LNCaP clone FGC (cell line): Measurements from ENCODE around the gene SELENOM.
A peak's percentile ranks its signal among the peaks of the same experiment; 100 is the strongest.

ENCODE experiments used
- DNase-seq: peaks from one replicate; pipeline ENCODE4 v3.0.0-alpha.2; 2011; ENCODE audit warnings: low read depth
- H3K4me3 ChIP-seq: 2 replicates; pipeline ENCODE4 v1.5.1; 2011; ENCODE audit warnings: mild to moderate bottlenecking, low read depth, low read length, control low read depth
- TF ChIP-seq, protein P1 (sequence below): IDR thresholded peaks from 2 replicates; pipeline ENCODE4 v1.5.1; 2012; ENCODE audit warnings: mild to moderate bottlenecking; ENCODE audit not compliant: control insufficient read depth, insufficient read depth; ENCODE audit errors: extremely low read depth

SELENOM gene

DNA sequence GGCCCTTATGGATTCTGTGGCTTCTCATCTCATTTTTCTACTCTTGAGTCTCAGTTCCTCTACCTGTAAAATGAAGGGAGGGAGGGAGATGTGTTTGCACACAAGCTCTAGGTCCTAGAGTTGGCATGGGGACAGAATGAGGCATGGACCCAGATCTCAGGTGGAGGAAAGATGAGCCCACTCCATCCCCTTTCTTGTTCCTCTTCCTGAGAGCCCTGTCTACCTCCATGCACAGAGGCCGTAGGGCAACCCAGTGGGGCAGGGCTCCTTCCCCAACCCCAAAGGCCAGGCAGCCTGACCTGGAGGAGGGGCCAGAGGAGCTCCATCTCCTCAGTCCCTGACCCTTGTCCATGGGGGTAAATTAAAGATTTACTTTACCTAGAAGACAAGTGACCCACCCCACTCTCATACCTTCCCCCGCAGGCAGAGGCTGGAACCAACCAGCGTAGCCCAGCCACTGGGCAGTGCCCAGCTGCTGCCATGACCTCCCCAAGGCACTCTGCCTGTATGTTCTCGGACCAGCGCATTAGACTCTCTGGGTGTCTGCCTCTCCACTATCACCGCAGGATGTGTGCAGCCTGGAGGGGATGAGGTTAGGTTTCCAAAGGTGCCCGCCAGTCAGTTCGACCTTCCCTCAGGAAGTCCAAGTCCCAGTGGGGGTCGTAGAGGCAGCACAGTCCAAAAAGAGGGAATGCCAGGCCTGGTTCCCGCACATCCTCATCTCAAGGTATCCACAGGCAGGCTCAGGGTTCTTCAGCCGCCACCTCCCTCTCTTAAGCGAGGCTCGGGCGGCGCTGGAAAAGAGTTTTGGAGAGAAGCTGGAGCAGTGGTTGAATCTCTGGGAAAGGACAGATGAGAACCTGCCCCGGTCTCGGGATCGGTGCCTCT is 23.2 kb downstream of the SELENOM start:
- DNase-seq: no peak
- H3K4me3 ChIP-seq: no peak overlapping the region
- TF ChIP-seq, protein P1, sequence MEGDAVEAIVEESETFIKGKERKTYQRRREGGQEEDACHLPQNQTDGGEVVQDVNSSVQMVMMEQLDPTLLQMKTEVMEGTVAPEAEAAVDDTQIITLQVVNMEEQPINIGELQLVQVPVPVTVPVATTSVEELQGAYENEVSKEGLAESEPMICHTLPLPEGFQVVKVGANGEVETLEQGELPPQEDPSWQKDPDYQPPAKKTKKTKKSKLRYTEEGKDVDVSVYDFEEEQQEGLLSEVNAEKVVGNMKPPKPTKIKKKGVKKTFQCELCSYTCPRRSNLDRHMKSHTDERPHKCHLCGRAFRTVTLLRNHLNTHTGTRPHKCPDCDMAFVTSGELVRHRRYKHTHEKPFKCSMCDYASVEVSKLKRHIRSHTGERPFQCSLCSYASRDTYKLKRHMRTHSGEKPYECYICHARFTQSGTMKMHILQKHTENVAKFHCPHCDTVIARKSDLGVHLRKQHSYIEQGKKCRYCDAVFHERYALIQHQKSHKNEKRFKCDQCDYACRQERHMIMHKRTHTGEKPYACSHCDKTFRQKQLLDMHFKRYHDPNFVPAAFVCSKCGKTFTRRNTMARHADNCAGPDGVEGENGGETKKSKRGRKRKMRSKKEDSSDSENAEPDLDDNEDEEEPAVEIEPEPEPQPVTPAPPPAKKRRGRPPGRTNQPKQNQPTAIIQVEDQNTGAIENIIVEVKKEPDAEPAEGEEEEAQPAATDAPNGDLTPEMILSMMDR: no peak

DNA sequence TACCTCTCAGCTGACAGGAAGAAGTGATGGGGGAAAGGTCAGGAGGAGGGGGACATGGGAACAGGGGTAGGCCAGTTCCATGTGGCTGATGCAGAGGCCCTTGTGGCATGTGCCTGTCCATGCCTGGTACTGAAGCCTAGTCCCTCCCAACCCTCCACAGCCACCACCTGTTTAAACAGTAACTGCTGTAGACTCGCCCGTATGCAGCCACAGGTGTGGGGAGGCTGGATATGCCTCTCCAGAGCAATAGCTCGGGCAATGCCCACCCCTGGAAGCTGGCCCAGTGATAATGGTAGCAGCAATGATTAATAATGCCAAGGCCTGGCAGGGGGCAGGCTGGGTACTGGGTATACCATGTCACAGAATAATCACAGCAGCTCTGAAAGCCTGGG is 24.0 kb downstream of the SELENOM start:
- H3K4me3 ChIP-seq: no peak overlapping the region
- no peak for DNase-seq
- TF ChIP-seq, protein P1: no peak

DNA sequence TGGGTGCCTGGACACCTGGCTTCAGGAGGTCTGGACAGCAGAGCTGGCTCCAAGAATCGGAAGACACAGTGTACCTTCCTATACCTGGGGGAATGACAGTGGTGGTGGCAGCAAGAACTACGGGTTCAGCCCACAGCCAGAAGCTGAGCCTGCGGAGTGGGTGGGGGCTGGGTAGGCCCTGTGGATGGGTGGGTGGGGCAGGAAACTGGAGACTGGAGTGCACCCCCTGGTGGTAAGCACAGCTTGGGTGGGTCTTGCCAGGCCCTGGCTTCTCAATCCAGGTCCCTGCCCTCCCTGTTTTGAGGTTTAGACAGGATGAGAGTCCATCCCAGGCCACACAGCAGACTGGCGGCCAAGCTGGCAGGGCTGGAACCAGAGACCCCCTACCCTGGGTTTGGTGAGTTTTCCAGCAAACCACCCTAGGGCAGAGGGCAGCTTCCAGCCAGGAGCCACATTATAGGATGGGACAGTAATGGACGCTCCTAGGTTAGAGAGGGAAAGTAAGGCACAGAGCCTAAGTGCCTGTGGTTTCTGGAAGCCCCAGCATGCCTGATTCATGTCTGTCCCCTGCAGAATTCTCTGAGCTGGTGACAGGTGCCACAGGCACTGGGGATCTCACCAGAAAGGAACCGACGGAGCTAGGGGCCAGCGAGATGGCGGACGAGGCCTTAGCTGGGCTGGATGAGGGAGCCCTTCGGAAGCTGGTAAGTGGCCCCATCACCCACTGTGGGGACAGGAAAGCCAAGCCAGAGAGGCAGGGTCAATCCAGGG is 24.6 kb downstream of the SELENOM start:
- peak overlapping the region; percentile 91 for H3K4me3 ChIP-seq
- DNase-seq: no peak
- TF ChIP-seq, protein P1: peak; percentile 21; the same call in 1 of the 2 replicates

DNA sequence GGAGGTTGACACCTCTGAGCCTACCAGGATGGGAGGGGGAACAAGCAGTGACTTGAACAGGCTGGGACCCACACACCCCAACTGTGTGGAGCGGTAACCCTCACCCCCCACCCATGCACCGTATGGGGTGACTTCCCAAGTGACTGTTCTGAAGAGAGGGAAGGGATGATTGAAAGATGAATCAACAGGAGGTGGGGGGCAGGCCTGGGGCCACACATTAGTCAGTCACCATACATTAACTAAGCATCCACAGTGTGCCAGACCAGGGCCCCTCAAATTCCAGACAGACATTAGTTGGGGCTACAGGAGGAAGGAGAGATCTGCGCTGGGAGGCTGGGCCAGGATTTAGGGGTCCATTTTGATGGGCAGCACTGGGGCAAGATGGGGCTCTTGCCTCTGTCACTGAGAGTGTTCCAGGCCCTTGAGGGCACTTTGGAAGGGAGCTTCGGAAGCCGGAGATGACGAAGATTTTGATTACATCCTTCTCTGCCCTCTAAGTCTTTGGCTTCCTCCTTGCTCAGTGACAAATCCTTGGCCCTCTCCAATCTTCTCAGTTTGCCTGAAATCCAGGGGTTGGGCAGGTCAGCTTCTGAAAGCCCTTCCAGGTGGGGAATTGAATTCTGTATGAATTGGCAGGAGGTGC is 25.3 kb downstream of the SELENOM start:
- no peak for DNase-seq
- TF ChIP-seq, protein P1: no peak
- peak overlapping the region; percentile 91 for H3K4me3 ChIP-seq

DNA sequence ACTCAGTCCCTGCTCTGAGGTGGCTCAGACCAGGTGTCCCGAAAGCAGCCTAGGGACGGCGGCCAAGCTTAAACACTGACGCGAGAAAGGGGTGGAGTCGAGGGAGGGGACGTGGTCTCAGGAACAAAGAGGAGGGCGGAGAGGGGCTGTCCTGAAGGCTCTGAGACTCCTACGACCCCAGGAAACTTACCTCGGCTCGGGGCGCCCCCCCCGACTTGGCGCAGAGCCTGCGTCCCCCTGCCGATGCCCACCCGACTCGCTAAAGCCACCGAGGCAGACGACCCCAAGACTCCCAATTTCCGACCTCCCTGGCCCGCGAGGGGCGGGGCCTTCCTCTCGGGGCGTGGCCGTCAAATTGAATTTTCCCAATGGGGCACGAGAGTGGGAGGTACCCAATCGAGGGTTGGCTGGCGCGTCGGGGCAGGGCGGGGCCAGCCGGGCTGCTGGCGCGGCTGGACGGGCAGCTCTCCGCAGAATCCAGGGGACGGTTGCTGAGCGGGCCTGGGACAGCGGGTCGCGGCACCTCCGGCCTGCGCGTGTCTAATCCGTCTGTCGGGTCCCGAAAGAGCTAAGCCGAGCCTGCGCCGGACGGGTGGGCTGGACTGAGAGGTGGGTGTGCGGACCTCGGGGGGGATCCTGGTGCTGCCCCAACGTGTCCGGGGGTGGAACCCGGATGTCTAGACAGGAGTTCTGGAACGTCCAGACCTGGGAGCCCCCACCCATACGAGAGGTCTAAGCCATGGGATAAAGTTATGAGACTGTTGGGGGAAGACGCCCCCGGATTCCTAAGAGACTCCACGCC is 26.3 kb downstream of the SELENOM start, which contains the start of gene SMTN:
Gene SMTN, plus strand, starts transcription at position 471 of the 802 bp plus-strand sequence. CDS start 1,941 bp downstream, outside the sequence.
- H3K4me3 ChIP-seq: peak within 1 kb of the TSS; percentile 91
- TF ChIP-seq, protein P1: no peak
- peak; percentile 85 for DNase-seq
